Astrocyte (in vitro differentiated cells and primary cell): Measurements from ENCODE around the gene NBPF15.
"Not testable (repeated sequence)": the region's sequence is repeated elsewhere in the genome, so short reads cannot be mapped to it uniquely, and the experiment has no call there.

ENCODE experiments used
- CTCF ChIP-seq: IDR thresholded peaks from 2 replicates; pipeline ENCODE4 v1.5.1; 2011; ENCODE audit warnings: low read depth, mild to moderate bottlenecking, inconsistent platforms, low read length, moderate library complexity; ENCODE audit not compliant: insufficient read depth
- EZH2 ChIP-seq: IDR thresholded peaks from 2 replicates; pipeline ENCODE4 v1.6.1; 2012; ENCODE audit warnings: mild to moderate bottlenecking, low read length, inconsistent platforms; ENCODE audit not compliant: insufficient read depth

DNA sequence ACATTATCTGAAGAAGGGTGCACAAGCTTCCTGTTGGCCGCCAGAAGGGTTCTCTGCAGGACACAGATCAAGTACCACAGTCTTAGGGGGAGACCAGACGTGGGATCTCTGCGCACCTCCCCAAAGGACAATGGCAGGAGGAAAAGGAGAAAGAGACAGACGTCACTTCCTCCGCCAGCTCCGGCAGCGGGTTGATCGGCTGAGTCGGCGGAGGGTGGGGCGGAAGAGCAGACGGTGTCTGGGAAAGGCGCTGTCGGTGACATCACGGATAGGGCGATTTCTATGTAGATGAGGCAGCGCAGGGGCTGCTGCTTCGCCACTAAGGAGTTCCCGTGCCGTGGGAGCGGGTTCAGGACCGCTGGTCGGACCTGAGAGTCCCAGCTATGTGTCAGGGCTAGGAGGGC is 49.4 kb downstream of the NBPF15 start:
- TF ChIP-seq CTCF, EZH2: not testable (repeated sequence)
